ENCODE measurements around the gene MYOCD. TPM values are rescaled to one million over a fixed set of nuclear protein-coding genes. Genes with fewer than 3 reads are reported as not detected.

MYOCD gene
- total RNA-seq, 1 donor from 2014 or later = 11.9 TPM

DNA sequence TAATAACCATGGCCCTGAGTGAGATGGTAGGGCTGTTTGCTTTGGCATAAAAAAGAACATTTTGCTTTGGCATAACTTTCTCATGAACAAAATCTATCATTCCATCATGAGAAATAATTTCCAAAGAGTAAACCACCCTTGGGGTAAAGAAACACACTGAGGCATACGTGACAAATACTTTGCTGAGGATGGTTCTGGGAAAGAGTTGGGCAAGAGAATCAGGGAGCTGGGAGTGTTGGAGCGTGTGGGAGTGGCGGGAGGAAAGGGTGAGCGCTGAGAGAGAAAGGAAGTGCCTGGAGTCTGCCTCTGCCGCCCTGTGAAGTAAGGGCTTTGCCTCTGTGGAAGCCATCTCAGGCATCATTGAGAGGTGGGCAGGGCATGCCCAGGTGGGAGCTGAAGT is 63.4 kb downstream of the MYOCD start:
- H3K27me3 Mint-ChIP-seq (ENCODE audit: low read depth) = no peaks in the 10 kb centered on the region
- no peak for DNase-seq (ENCODE audit: low spot score)
- peak overlapping the region; percentile 95 for H3K27ac Mint-ChIP-seq (ENCODE audit: unreplicated experiment)
- no peak for TF ChIP-seq CTCF (IDR thresholded peaks at IDR 0.05)
- no peaks in the 10 kb centered on the region for H3K36me3 Mint-ChIP-seq (ENCODE audit: low read depth)
- H3K4me3 Mint-ChIP-seq (ENCODE audit: unreplicated experiment) = no peak overlapping the region
- no peaks in the 10 kb centered on the region for H3K9me3 Mint-ChIP-seq (ENCODE audit: low read depth)
- peaks cover 48% of the 10 kb centered on the region for H3K4me1 Mint-ChIP-seq (ENCODE audit: low read depth)

GRCh38 chr17:12730421-12730820 is 64.7 kb downstream of the MYOCD start:
- Mint-ChIP-seq H3K27ac (ENCODE audit: unreplicated experiment) (peak overlapping the region; percentile 68), H3K4me1 (ENCODE audit: low read depth) (peaks cover 48% of the 10 kb centered on the region), H3K36me3 (ENCODE audit: low read depth) (no peaks in the 10 kb centered on the region), H3K27me3 (ENCODE audit: low read depth) (no peaks in the 10 kb centered on the region), H3K9me3 (ENCODE audit: low read depth) (no peaks in the 10 kb centered on the region), H3K4me3 (ENCODE audit: unreplicated experiment) (no peak overlapping the region)
- DNase-seq (ENCODE audit: low spot score) = no peak
- no peak for TF ChIP-seq CTCF (IDR thresholded peaks at IDR 0.05)

DNA sequence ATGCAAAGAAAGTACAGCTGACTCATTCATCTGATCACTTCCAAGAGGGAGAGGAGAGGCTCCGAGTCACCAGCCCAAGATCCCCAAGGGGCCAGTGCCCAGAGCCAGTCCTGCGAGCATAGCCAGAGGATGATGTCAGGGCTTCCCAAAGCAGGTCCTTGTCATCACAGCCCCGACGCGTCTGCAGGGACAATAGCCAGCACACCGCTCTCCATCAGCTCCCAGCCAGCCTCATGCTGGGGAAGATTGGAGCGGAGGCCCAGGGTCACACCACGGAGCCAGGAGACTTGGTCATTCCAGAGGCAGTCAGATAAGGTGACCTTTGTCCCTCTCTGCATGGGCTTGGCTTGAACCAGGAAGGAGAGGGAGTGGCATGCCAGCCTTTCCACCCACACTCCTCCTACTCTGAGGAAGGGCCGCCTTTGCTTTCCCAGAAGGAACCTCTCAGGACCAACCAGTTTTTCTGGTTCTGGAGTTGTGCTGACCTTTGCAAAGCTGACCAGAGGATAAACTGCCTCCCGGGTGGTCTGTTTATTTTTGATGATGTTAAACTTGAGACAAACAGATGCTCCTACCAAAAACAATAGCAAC is 65.3 kb downstream of the MYOCD start:
- TF ChIP-seq CTCF (IDR thresholded peaks at IDR 0.05) = no peak
- Mint-ChIP-seq H3K4me1 (ENCODE audit: low read depth) (peaks cover 48% of the 10 kb centered on the region), H3K4me3 (ENCODE audit: unreplicated experiment) (no peak overlapping the region), H3K36me3 (ENCODE audit: low read depth) (no peaks in the 10 kb centered on the region), H3K27me3 (ENCODE audit: low read depth) (no peaks in the 10 kb centered on the region), H3K27ac (ENCODE audit: unreplicated experiment) (peak overlapping the region; percentile 68), H3K9me3 (ENCODE audit: low read depth) (no peaks in the 10 kb centered on the region)
- no peak for DNase-seq (ENCODE audit: low spot score)

DNA sequence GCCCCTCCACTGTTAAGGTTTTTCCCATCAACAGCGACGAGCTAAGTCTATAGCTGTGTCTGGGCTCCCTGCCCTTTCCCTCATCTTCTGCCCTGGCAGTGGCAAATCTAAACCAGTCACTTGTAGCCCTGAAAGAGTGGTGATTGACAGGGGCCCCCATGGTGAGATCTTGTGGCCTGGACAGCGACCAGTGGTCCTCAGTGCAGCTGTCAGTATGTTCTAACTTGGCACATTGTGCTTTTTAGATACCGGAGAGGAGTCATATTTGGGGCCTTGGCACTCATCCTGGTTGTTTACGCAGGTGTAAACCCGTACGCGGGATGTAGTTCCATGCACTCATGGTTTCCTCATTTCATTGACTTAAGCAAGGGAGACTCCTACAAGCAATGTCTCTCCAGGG is 66.1 kb downstream of the MYOCD start:
- TF ChIP-seq CTCF (IDR thresholded peaks at IDR 0.05) = no peak
- Mint-ChIP-seq H3K36me3 (ENCODE audit: low read depth) (peaks cover 2% of the 10 kb centered on the region), H3K4me1 (ENCODE audit: low read depth) (peaks cover 47% of the 10 kb centered on the region), H3K27me3 (ENCODE audit: low read depth) (no peaks in the 10 kb centered on the region), H3K4me3 (ENCODE audit: unreplicated experiment) (no peak overlapping the region), H3K27ac (ENCODE audit: unreplicated experiment) (no peak overlapping the region), H3K9me3 (ENCODE audit: low read depth) (no peaks in the 10 kb centered on the region)
- no peak for DNase-seq (ENCODE audit: low spot score)

GRCh38 chr17:12732366-12732765 is 66.7 kb downstream of the MYOCD start:
- H3K4me3 Mint-ChIP-seq (ENCODE audit: unreplicated experiment) = no peak overlapping the region
- no peaks in the 10 kb centered on the region for H3K9me3 Mint-ChIP-seq (ENCODE audit: low read depth)
- no peak overlapping the region for H3K27ac Mint-ChIP-seq (ENCODE audit: unreplicated experiment)
- no peaks in the 10 kb centered on the region for H3K27me3 Mint-ChIP-seq (ENCODE audit: low read depth)
- DNase-seq (ENCODE audit: low spot score) = no peak
- TF ChIP-seq CTCF (IDR thresholded peaks at IDR 0.05) = no peak
- H3K36me3 Mint-ChIP-seq (ENCODE audit: low read depth) = peaks cover 2% of the 10 kb centered on the region
- H3K4me1 Mint-ChIP-seq (ENCODE audit: low read depth) = peaks cover 41% of the 10 kb centered on the region

All from chondrocyte (in vitro differentiated cells).